Gastroesophageal sphincter (tissue), 3 donors: ENCODE measurements around the gene CDH4.

Experiments used
- EP300 ChIP-seq: sonication (generic); formaldehyde crosslinking; IDR thresholded peaks from one replicate; pipeline ENCODE4 v1.6.1; 2017; ENCODE audit warnings: antibody characterized with exemption, mild to moderate bottlenecking
- POLR2A ChIP-seq, 2 donors: fragments of 450-650 bp; IDR thresholded peaks; one replicate each; pipeline ENCODE4 v1.6.1; 2017; ENCODE audit warnings: antibody characterized with exemption in 2 of 2, mild to moderate bottlenecking in 2 of 2, moderate library complexity in 1 of 2
- POLR2AphosphoS5 ChIP-seq: sonication (generic); formaldehyde crosslinking; IDR thresholded peaks from one replicate; pipeline ENCODE4 v1.6.1; 2017; ENCODE audit warnings: antibody characterized with exemption
- TF ChIP-seq, protein P1 (sequence below), 4 experiments: fragments of 200-600 bp in 2 of 4; fragments of 450-650 bp in 2 of 4; sonication (generic) in 1 of 4; IDR thresholded peaks; one replicate each; pipeline ENCODE4 v1.5.1; 2017 to 2019; ENCODE audit warnings: antibody characterized with exemption in 4 of 4, mild to moderate bottlenecking in 2 of 4, moderate library complexity in 2 of 4

GRCh38 chr20:61448386-61448785, 196.3 kb downstream of the CDH4 start:
- TF ChIP-seq, protein P1, sequence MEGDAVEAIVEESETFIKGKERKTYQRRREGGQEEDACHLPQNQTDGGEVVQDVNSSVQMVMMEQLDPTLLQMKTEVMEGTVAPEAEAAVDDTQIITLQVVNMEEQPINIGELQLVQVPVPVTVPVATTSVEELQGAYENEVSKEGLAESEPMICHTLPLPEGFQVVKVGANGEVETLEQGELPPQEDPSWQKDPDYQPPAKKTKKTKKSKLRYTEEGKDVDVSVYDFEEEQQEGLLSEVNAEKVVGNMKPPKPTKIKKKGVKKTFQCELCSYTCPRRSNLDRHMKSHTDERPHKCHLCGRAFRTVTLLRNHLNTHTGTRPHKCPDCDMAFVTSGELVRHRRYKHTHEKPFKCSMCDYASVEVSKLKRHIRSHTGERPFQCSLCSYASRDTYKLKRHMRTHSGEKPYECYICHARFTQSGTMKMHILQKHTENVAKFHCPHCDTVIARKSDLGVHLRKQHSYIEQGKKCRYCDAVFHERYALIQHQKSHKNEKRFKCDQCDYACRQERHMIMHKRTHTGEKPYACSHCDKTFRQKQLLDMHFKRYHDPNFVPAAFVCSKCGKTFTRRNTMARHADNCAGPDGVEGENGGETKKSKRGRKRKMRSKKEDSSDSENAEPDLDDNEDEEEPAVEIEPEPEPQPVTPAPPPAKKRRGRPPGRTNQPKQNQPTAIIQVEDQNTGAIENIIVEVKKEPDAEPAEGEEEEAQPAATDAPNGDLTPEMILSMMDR (IDR thresholded peaks at IDR 0.05) = no peak
- no peak for TF ChIP-seq POLR2A (IDR thresholded peaks at IDR 0.05)
- TF ChIP-seq POLR2AphosphoS5 = no peak
- TF ChIP-seq EP300 = no peak
